ENCODE results near the gene CERS6. TPM values are rescaled to one million over a fixed set of nuclear protein-coding genes. Genes with fewer than 3 reads are reported as not detected.

CERS6 gene
- total RNA-seq, 1 donor from 2014 or later = 21.8 TPM

DNA sequence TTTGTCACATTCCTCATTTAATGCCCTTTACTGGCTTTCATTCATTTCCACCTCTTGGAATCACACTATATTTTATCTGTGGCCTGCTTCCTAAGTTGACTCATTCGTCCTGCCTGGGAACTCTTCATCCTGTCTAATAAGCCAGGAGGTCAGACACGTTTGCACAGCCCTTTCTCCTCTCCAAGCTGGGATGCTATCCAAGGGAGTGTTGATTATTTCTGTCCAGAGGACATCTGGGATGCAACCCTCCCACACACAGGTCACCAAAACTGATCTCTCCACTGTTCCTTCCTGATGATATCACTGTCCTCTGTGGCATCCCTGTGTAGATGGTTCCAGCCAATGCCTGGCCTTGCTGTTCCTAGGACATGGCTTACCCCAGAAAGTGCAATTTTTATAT, 266.5 kb downstream of the CERS6 start:
- Histone ChIP-seq H3K27ac (no peak overlapping the region), H3K36me3 (no peaks in the 10 kb centered on the region)
- intact Hi-C loops (cut with DNase I) = no loop called here

GRCh38 chr2:168723275-168723899, 267.3 kb downstream of the CERS6 start:
- H3K4me3 ChIP-seq = no peak overlapping the region
- H3K27me3 ChIP-seq (ENCODE audit: low read depth) = no peaks in the 10 kb centered on the region
- TF ChIP-seq, protein P1, sequence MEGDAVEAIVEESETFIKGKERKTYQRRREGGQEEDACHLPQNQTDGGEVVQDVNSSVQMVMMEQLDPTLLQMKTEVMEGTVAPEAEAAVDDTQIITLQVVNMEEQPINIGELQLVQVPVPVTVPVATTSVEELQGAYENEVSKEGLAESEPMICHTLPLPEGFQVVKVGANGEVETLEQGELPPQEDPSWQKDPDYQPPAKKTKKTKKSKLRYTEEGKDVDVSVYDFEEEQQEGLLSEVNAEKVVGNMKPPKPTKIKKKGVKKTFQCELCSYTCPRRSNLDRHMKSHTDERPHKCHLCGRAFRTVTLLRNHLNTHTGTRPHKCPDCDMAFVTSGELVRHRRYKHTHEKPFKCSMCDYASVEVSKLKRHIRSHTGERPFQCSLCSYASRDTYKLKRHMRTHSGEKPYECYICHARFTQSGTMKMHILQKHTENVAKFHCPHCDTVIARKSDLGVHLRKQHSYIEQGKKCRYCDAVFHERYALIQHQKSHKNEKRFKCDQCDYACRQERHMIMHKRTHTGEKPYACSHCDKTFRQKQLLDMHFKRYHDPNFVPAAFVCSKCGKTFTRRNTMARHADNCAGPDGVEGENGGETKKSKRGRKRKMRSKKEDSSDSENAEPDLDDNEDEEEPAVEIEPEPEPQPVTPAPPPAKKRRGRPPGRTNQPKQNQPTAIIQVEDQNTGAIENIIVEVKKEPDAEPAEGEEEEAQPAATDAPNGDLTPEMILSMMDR (IDR thresholded peaks at IDR 0.05) = no peak
- no peaks in the 10 kb centered on the region for H3K4me1 ChIP-seq
- no peak for DNase-seq
- no peaks in the 10 kb centered on the region for H3K9me3 ChIP-seq
- no peak for ATAC-seq
- no peaks in the 10 kb centered on the region for H3K36me3 ChIP-seq
- no peak overlapping the region for H3K27ac ChIP-seq
- intact Hi-C loops (cut with DNase I) = no loop called here

More for the DNA sequence above, 266.5 kb downstream of the CERS6 start:
- Histone ChIP-seq H3K9me3 (no peaks in the 10 kb centered on the region), H3K4me1 (no peaks in the 10 kb centered on the region), H3K4me3 (no peak overlapping the region), H3K27me3 (ENCODE audit: low read depth) (no peaks in the 10 kb centered on the region)
- TF ChIP-seq, protein P1 (IDR thresholded peaks at IDR 0.05) = no peak
- DNase-seq (no peak), ATAC-seq (no peak)

- no peak for DNase-seq
- intact Hi-C loops (cut with DNase I) = no loop called here
- no peak overlapping the region for H3K27ac ChIP-seq
- H3K36me3 ChIP-seq = no peaks in the 10 kb centered on the region
- no peak for ATAC-seq
- H3K4me3 ChIP-seq = no peak overlapping the region
- TF ChIP-seq, protein P1 (IDR thresholded peaks at IDR 0.05) = no peak
- no peaks in the 10 kb centered on the region for H3K9me3 ChIP-seq
- no peaks in the 10 kb centered on the region for H3K27me3 ChIP-seq (ENCODE audit: low read depth)
- no peaks in the 10 kb centered on the region for H3K4me1 ChIP-seq
Measured at GRCh38 chr2:168726375-168726774, 270.3 kb downstream of the CERS6 start.

- H3K4me3 ChIP-seq = no peak overlapping the region
- no peak for ATAC-seq
- H3K4me1 ChIP-seq = no peaks in the 10 kb centered on the region
- no peaks in the 10 kb centered on the region for H3K9me3 ChIP-seq
- H3K27me3 ChIP-seq (ENCODE audit: low read depth) = no peaks in the 10 kb centered on the region
- intact Hi-C loops (cut with DNase I) = no loop called here
- H3K27ac ChIP-seq = no peak overlapping the region
- DNase-seq = no peak
- TF ChIP-seq, protein P1 (IDR thresholded peaks at IDR 0.05) = no peak
- no peaks in the 10 kb centered on the region for H3K36me3 ChIP-seq
Measured at GRCh38 chr2:168727904-168728470, 271.9 kb downstream of the CERS6 start.

GRCh38 chr2:168729455-168729854, 273.4 kb downstream of the CERS6 start:
- Histone ChIP-seq H3K4me3 (no peak overlapping the region), H3K27me3 (ENCODE audit: low read depth) (no peaks in the 10 kb centered on the region), H3K4me1 (no peaks in the 10 kb centered on the region), H3K27ac (no peak overlapping the region), H3K36me3 (no peaks in the 10 kb centered on the region), H3K9me3 (no peaks in the 10 kb centered on the region)
- intact Hi-C loops (cut with DNase I) = no loop called here
- DNase-seq (no peak), ATAC-seq (no peak)
- TF ChIP-seq, protein P1 (IDR thresholded peaks at IDR 0.05) = no peak
